Epithelial cell of esophagus (primary cell): ENCODE results near the gene ABR.

Experiments used
- DNase-seq: peaks from one replicate; pipeline ENCODE4 v3.0.0; 2010; ENCODE audit warnings: low read depth
- H3K4me3 ChIP-seq: 2 replicates; pipeline ENCODE4 v1.5.1; 2011; ENCODE audit warnings: mild to moderate bottlenecking, low read length, control low read depth
- CTCF ChIP-seq: IDR thresholded peaks from 2 replicates; pipeline ENCODE4 v1.5.1; 2011; ENCODE audit warnings: low read depth, mild to moderate bottlenecking, low read length, control low read depth, inconsistent platforms; ENCODE audit not compliant: insufficient read depth; ENCODE audit errors: missing control alignments

Gene ABR

GRCh38 chr17:1179818-1180742, at the start of gene ABR:
Gene ABR, minus strand, starts transcription at chr17:1179981. Its CDS starts 254 bp downstream, at chr17:1179727.
- DNase-seq = no peak
- H3K4me3 ChIP-seq = peak within 1 kb of the TSS; percentile 38
- TF ChIP-seq CTCF = no peak

DNA sequence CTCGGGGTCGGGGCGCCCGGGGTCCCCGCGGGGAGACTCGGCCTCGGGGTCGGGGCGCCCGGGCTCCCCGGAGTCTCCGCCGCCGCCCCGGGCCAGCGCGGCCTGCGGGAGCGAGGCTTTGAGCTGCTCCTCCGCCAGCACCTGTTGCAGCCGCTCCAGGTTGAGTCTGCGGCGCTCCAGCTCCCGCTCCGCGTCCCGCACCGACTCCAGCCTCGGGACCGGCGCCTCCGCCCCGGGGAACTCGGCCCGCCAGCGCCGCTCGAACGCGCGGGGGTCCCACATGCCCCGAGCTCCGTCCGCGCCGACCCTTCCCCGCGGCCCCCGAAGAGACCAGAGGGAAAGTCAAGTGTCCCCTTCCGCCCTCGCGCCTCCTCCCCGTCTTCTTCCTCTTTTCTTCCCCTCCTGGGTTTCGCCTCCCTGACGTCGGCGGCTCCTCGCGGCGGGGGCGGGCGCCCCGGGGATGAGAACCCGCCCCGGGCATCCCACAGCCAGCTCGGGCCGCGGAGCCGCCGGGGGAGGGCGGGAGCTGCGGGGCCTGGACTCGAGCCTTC, 49.6 kb upstream of the ABR start:
- no peak for TF ChIP-seq CTCF
- no peak for DNase-seq
- no peak overlapping the region for H3K4me3 ChIP-seq

GRCh38 chr17:1228781-1229348, 49.1 kb upstream of the ABR start:
- no peak for DNase-seq
- no peak overlapping the region for H3K4me3 ChIP-seq
- no peak for TF ChIP-seq CTCF

DNA sequence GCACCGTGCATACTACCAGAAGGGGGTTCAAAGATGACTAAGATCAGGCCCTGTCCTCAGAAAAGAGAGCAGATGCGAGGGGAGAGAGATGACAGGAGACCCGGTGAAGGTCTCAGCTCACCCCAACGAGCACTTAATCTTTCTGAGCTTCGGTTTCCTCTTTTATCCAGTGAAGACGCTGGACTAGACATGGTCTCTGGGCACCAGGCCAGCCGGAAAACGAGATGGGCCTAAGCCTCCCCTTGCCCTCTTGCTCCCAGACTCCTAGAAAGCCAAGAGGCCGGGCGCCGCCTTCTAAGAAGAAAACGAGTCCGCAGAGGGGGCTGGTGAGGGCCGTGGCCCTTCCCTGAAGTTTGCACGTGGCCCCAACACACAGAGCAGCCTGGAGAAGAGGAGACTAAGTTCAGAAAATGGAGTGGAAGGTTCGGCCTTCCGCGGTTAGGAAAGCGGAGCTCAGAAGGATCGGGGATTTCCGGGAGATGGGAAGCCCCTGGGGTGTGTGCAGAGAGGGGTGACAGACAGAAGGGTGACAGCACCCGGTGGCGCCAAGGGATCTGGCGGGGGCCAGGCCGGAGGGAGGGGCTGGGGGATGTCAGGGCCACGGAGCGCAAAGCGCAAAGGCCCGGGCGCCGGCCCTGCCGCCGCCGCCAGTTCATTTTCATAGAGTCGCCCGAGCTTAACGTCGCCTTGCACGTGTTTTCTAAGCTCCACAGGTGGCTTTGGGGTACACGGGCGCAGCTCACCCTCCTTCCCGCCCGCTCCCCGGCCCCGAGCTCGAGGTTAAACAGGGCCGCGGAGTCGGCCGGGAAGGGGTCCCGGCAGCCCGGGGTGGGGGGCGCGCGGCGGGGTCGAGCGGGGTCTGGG, 48.4 kb upstream of the ABR start:
- no peak for TF ChIP-seq CTCF
- no peak overlapping the region for H3K4me3 ChIP-seq
- no peak for DNase-seq

GRCh38 chr17:1227365-1227764, 47.6 kb upstream of the ABR start:
- H3K4me3 ChIP-seq = no peak overlapping the region
- no peak for TF ChIP-seq CTCF

DNA sequence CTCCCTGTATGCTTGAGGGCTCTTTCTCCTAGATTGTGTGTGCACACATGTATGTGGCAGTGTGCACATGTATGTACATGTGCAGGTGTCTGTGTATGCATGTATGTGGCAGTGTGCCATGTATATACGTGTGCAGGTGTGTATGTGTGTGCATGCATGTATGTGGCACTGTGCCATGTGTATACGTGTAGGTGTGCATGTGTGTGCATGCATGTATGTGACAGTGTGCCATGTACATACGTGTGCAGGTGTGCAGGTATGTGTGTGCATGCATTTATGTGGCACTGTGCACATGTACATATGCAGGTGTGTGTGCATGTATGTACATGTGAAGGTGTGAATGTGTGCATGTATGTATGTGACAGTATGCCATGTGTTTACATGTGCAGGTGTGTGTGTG, 46.5 kb upstream of the ABR start:
- H3K4me3 ChIP-seq = no peak overlapping the region
- no peak for TF ChIP-seq CTCF
- DNase-seq = no peak

More at GRCh38 chr17:1227365-1227764, 47.6 kb upstream of the ABR start:
- no peak for DNase-seq
